Measurements from ENCODE around the gene RND3. TPM values are rescaled to one million over a fixed set of nuclear protein-coding genes. Genes with fewer than 3 reads are reported as not detected.

RND3 gene
- total RNA-seq, 2 experiments from 2014 or later, result not detected

GRCh38 chr2:150426724-150427123 lies 60.7 kb downstream of the RND3 start:
- TF ChIP-seq CTCF (IDR thresholded peaks at IDR 0.05), result no peak

GRCh38 chr2:150426315-150426714 lies 61.2 kb downstream of the RND3 start:
- POLR2A ChIA-PET, result no interaction called here
- intact Hi-C loops (cut with DNase I, micrococcal nuclease), result no loop called here
- Histone ChIP-seq H3K27me3 (ENCODE audit: control insufficient read depth in 1 of 2, insufficient read depth in 2 of 2, low read length in 2 of 2) (no peaks in the 10 kb centered on the region), H3K27ac (ENCODE audit: low read depth in 1 of 2, low read length in 2 of 2) (no peak overlapping the region), H3K9me3 (ENCODE audit: control insufficient read depth in 1 of 2, insufficient read depth in 1 of 2, low read length in 2 of 2) (peaks cover 0 to 9% of the 10 kb centered on the region in 2 experiments), H3K4me1 (ENCODE audit: insufficient read depth, low read length) (no peaks in the 10 kb centered on the region), H3K4me3 (ENCODE audit: low read length) (no peak overlapping the region), H3K36me3 (ENCODE audit: insufficient read depth, low read length) (no peaks in the 10 kb centered on the region)
- CTCF ChIA-PET, result no interaction called here
- Mint-ChIP-seq H3K27ac (no peak overlapping the region), H3K9me3 (no peaks in the 10 kb centered on the region), H3K27me3 (peaks cover 5% of the 10 kb centered on the region), H3K36me3 (ENCODE audit: low read depth) (no peaks in the 10 kb centered on the region), H3K4me1 (ENCODE audit: low read depth) (no peaks in the 10 kb centered on the region), H3K4me3 (no peak overlapping the region)
- no peak for DNase-seq
- no peak for TF ChIP-seq CTCF (IDR thresholded peaks at IDR 0.05)
- ATAC-seq (ENCODE audit: poor library complexity), result no peak

More at GRCh38 chr2:150426724-150427123, 60.7 kb downstream of the RND3 start:
- intact Hi-C loops (cut with DNase I, micrococcal nuclease), result no loop called here
- Mint-ChIP-seq H3K36me3 (ENCODE audit: low read depth) (no peaks in the 10 kb centered on the region), H3K4me1 (ENCODE audit: low read depth) (no peaks in the 10 kb centered on the region), H3K4me3 (no peak overlapping the region), H3K27me3 (peaks cover 5% of the 10 kb centered on the region), H3K9me3 (no peaks in the 10 kb centered on the region), H3K27ac (no peak overlapping the region)
- no peak overlapping the region for H3K4me3 ChIP-seq (ENCODE audit: low read length)
- no peak overlapping the region for H3K27ac ChIP-seq (ENCODE audit: low read depth in 1 of 2, low read length in 2 of 2)
- H3K9me3 ChIP-seq (ENCODE audit: control insufficient read depth in 1 of 2, insufficient read depth in 1 of 2, low read length in 2 of 2), result peaks cover 0 to 7% of the 10 kb centered on the region in 2 experiments
- ChIA-PET CTCF (no interaction called here), POLR2A (no interaction called here)
- no peak for DNase-seq
- H3K4me1 ChIP-seq (ENCODE audit: insufficient read depth, low read length), result no peaks in the 10 kb centered on the region
- ATAC-seq (ENCODE audit: poor library complexity), result no peak
- H3K27me3 ChIP-seq (ENCODE audit: control insufficient read depth in 1 of 2, insufficient read depth in 2 of 2, low read length in 2 of 2), result no peaks in the 10 kb centered on the region
- H3K36me3 ChIP-seq (ENCODE audit: insufficient read depth, low read length), result no peaks in the 10 kb centered on the region

GRCh38 chr2:150425121-150425955 lies 62.1 kb downstream of the RND3 start:
- no peak overlapping the region for H3K27ac Mint-ChIP-seq
- H3K4me3 ChIP-seq (ENCODE audit: low read length), result no peak overlapping the region
- H3K4me3 Mint-ChIP-seq, result no peak overlapping the region

More at GRCh38 chr2:150425121-150425955, 62.1 kb downstream of the RND3 start:
- no peak for TF ChIP-seq CTCF (IDR thresholded peaks at IDR 0.05)
- Mint-ChIP-seq H3K9me3 (no peaks in the 10 kb centered on the region), H3K36me3 (ENCODE audit: low read depth) (no peaks in the 10 kb centered on the region), H3K4me1 (ENCODE audit: low read depth) (no peaks in the 10 kb centered on the region), H3K27me3 (peaks cover 5% of the 10 kb centered on the region)
- intact Hi-C loops (cut with DNase I, micrococcal nuclease), result no loop called here
- Histone ChIP-seq H3K9me3 (ENCODE audit: control insufficient read depth in 1 of 2, insufficient read depth in 1 of 2, low read length in 2 of 2) (peaks cover 0 to 9% of the 10 kb centered on the region in 2 experiments), H3K4me1 (ENCODE audit: insufficient read depth, low read length) (no peaks in the 10 kb centered on the region), H3K36me3 (ENCODE audit: insufficient read depth, low read length) (no peaks in the 10 kb centered on the region), H3K27me3 (ENCODE audit: control insufficient read depth in 1 of 2, insufficient read depth in 2 of 2, low read length in 2 of 2) (no peaks in the 10 kb centered on the region), H3K27ac (ENCODE audit: low read depth in 1 of 2, low read length in 2 of 2) (no peak overlapping the region)
- ChIA-PET POLR2A (no interaction called here), CTCF (no interaction called here)
- no peak for ATAC-seq (ENCODE audit: poor library complexity)
- no peak for DNase-seq
